Stimulated activated naive B cell treated with anti-CD40 and anti-IgM and Interleukin-4, amounts not matched to agents 10 μg/mL and 1 μg/mL and 100 μg/mL, for 72 hours (primary cell): Measurements from ENCODE around the gene IGSF22.
"Not testable (repeated sequence)": the region's sequence is repeated elsewhere in the genome, so short reads cannot be mapped to it uniquely, and the experiment has no call there.

Experiments
- ATAC-seq, 2 donors: fragments of 150-1000 bp; cut with Tn5 transposase; replicated peaks; 2 replicates each; pipeline ENCODE4 v1.10.0; 2021; ENCODE audit warnings: moderate library complexity in 1 of 2
- DNase-seq: peaks from one replicate; pipeline ENCODE4 v3.0.0; 2021
- H3K27ac Mint-ChIP-seq: one replicate; pipeline ENCODE4 v1.8.0; 2022; ENCODE audit warnings: mild to moderate bottlenecking, mixed read lengths
- H3K27me3 Mint-ChIP-seq, 2 donors: one replicate each; pipeline ENCODE4 v1.8.0; 2022; ENCODE audit warnings: mixed read lengths in 2 of 2
- H3K36me3 Mint-ChIP-seq, 2 donors: one replicate each; pipeline ENCODE4 v1.8.0; 2022; ENCODE audit warnings: mixed read lengths in 2 of 2, mild to moderate bottlenecking in 1 of 2
- H3K4me1 Mint-ChIP-seq, 2 donors: one replicate each; pipeline ENCODE4 v1.8.0; 2022; ENCODE audit warnings: mixed read lengths in 2 of 2, mild to moderate bottlenecking in 1 of 2
- H3K4me3 Mint-ChIP-seq, 2 donors: one replicate each; pipeline ENCODE4 v1.8.0; 2022; ENCODE audit warnings: mild to moderate bottlenecking in 2 of 2, mixed read lengths in 2 of 2, moderate library complexity in 1 of 2
- H3K9me3 Mint-ChIP-seq, 2 donors: one replicate each; pipeline ENCODE4 v1.8.0; 2022; ENCODE audit warnings: mixed read lengths in 2 of 2, mild to moderate bottlenecking in 1 of 2

IGSF22 gene

GRCh38 chr11:18669711-18670110 is 56.3 kb downstream of the IGSF22 start:
- DNase-seq (no peak), ATAC-seq (no peak)
- H3K27me3 Mint-ChIP-seq: peaks cover 16 to 29% of the 10 kb centered on the region in 2 donors
- no peak overlapping the region for H3K27ac Mint-ChIP-seq
- H3K36me3 Mint-ChIP-seq: no peaks in the 10 kb centered on the region
- no peaks in the 10 kb centered on the region for H3K9me3 Mint-ChIP-seq
- H3K4me1 Mint-ChIP-seq: peaks cover 6 to 8% of the 10 kb centered on the region in 2 donors
- no peak overlapping the region for H3K4me3 Mint-ChIP-seq

DNA sequence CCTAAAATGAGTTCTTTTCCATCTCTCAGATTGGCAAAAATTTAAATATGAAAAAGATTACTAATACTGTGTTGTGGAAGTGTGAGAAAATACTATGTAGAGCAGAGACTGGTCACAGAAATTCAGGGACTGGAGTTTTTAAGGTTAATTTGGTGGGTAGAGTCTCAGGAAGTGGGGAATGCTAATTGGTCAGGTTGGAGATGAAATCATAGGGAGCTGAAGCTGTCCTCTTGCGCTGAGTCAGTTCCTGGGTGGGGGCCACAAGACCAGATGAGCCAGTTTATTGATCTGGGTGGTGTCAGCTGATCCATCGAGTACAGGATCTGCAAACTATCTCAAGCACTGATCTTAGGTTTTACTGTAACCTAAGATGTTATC is 56.8 kb downstream of the IGSF22 start:
- DNase-seq: no peak
- Mint-ChIP-seq H3K36me3 (no peaks in the 10 kb centered on the region), H3K27me3 (peaks cover 16 to 29% of the 10 kb centered on the region in 2 donors), H3K4me1 (peaks cover 6 to 8% of the 10 kb centered on the region in 2 donors), H3K4me3 (no peak overlapping the region), H3K9me3 (no peaks in the 10 kb centered on the region), H3K27ac (no peak overlapping the region)
- ATAC-seq: no peak

DNA sequence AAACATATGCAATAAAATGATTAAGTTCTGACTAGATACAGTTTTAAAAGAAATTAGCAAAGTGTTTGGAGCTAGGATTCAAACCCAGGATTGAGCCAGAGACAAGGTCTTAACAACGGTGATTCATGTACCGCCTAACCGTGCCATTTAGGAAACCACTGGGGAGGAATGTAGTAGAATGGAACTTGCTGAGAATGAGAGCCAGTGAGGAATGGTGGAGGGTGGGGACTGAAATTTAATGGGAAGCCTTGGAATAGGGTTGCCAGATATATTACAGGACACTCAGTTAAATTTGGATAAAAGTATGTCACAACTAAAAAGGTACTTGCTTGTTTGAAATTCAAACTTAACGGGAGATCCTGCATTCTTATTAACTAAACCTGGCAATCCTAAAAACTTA is 57.9 kb downstream of the IGSF22 start:
- H3K27ac Mint-ChIP-seq: no peak overlapping the region
- no peak overlapping the region for H3K4me3 Mint-ChIP-seq
- H3K27me3 Mint-ChIP-seq: peaks cover 16 to 31% of the 10 kb centered on the region in 2 donors
- ATAC-seq (no peak), DNase-seq (no peak)
- peaks cover 6 to 8% of the 10 kb centered on the region in 2 donors for H3K4me1 Mint-ChIP-seq
- no peaks in the 10 kb centered on the region for H3K9me3 Mint-ChIP-seq
- no peaks in the 10 kb centered on the region for H3K36me3 Mint-ChIP-seq

DNA sequence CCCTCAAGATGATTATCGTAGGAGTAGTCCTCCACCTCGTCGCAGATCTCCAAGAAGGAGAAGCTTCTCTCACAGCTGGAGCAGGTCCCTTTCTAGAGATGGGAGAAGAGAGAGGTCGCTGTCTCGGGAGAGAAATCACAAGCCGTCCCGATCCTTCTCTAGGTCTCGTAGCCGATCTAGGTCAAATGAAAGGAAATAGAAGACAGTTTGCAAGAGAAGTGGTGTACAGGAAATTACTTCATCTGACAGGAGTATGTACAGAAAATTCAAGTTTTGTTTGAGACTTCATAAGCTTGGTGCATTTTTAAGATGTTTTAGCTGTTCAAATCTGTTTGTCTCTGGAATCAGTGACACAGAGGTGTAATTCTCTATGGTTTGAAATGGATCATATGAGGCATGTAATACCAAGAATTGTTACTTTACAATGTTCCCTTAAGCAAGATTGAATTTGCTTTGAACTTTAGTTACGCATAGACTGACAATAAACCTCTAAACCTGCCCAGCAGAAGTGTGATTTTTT is 60.6 kb downstream of the IGSF22 start:
- H3K4me3 Mint-ChIP-seq, ATAC-seq, H3K27ac Mint-ChIP-seq, DNase-seq, H3K36me3 Mint-ChIP-seq, H3K9me3 Mint-ChIP-seq, H3K4me1 Mint-ChIP-seq: not testable (repeated sequence)
- H3K27me3 Mint-ChIP-seq: peaks cover 24 to 47% of the 10 kb centered on the region in 2 donors

GRCh38 chr11:18657673-18658072 is 68.3 kb downstream of the IGSF22 start:
- H3K36me3 Mint-ChIP-seq: no peaks in the 10 kb centered on the region
- H3K4me3 Mint-ChIP-seq: no peak overlapping the region
- ATAC-seq: no peak
- no peak for DNase-seq
- peaks cover 16 to 37% of the 10 kb centered on the region in 2 donors for H3K27me3 Mint-ChIP-seq
- H3K9me3 Mint-ChIP-seq: no peaks in the 10 kb centered on the region
- H3K4me1 Mint-ChIP-seq: no peaks in the 10 kb centered on the region
- H3K27ac Mint-ChIP-seq: no peak overlapping the region
